ENCODE results near the gene C1QTNF8. TPM values are rescaled to one million over a fixed set of nuclear protein-coding genes. Genes with fewer than 3 reads are reported as not detected.

The C1QTNF8 gene
- total and polyA plus RNA-seq, 2 of the 13 experiments (the other 11 are each of a cell fraction or from before 2014, with no cell fraction given), result 0.09 TPM; not detected in 1

GRCh38 chr16:1040346-1040745, 55.7 kb downstream of the C1QTNF8 start (continued):
- TF ChIP-seq PITX1 (CRISPR knock-in tag; IDR thresholded peaks at IDR 0.05) (no peak), ZNF768 (CRISPR knock-in tag; IDR thresholded peaks at IDR 0.05) (no peak), GATAD2A (CRISPR knock-in tag; IDR thresholded peaks at IDR 0.05) (no peak), ZNF713 (CRISPR knock-in tag; IDR thresholded peaks at IDR 0.05) (no peak), ZNF30 (CRISPR knock-in tag; IDR thresholded peaks at IDR 0.05) (no peak)

GRCh38 chr16:1039762-1040161, 56.3 kb downstream of the C1QTNF8 start:
- Histone ChIP-seq H3K27me3 (ENCODE audit: control insufficient read depth in 1 of 2, insufficient read depth in 2 of 2, low read length in 2 of 2) (peaks cover 13 to 55% of the 10 kb centered on the region in 2 experiments), H3K27ac (ENCODE audit: extremely low read length, insufficient read depth, low read length) (no peak overlapping the region), H3K4me3 (replicated peaks in 1 of 3; ENCODE audit: insufficient read depth in 1 of 3, low read depth in 2 of 3, low read length in 3 of 3) (no peak overlapping the region), H4K20me1 (ENCODE audit: insufficient read depth, low read length) (no peaks in the 10 kb centered on the region), H3K4me2 (ENCODE audit: low read depth, low read length) (no peak overlapping the region), H3K79me2 (ENCODE audit: insufficient read depth, low read length) (no peaks in the 10 kb centered on the region), H2AFZ (ENCODE audit: low read length) (no peak overlapping the region), H3K9me3 (ENCODE audit: low read length) (no peaks in the 10 kb centered on the region), H3K4me1 (ENCODE audit: insufficient read depth, low read length) (no peaks in the 10 kb centered on the region), H3K9ac (ENCODE audit: insufficient read depth, low read depth, low read length) (no peak overlapping the region), H3K36me3 (replicated peaks in 1 of 2; ENCODE audit: control insufficient read depth in 1 of 2, insufficient read depth in 2 of 2, low read length in 2 of 2) (no peaks in the 10 kb centered on the region)
- no peak for ATAC-seq
- intact Hi-C loops (cut with micrococcal nuclease; ENCODE audit: unreplicated experiment) (no loop called here), in situ Hi-C loops (cut with HindIII; ENCODE audit: extremely low pct_ligation_motif_present, low pct_unique_long_range_greater_than_20kb) (no loop called here)
- FAIRE-seq, result no peak
- 24% methylated on average over 11 of the region's 11 CpGs for WGBS (ENCODE audit: low lambda C conversion rate)
- ChIA-PET CTCF (ENCODE audit: low intra/inter-chr PET ratio, low total read pairs) (no interaction called here), POLR2A (no interaction called here)
- no peak for DNase-seq (ENCODE audit: low spot score)
- BruUV-seq (replicated peaks), result no TSS peak
- TF ChIP-seq ZNF382 (CRISPR knock-in tag; IDR thresholded peaks at IDR 0.05; ENCODE audit: borderline replicate concordance), result no peak
- TF ChIP-seq ZNF430 (CRISPR knock-in tag; IDR thresholded peaks at IDR 0.05), result no peak
- peak; percentile 83 for TF ChIP-seq ZNF768 (CRISPR knock-in tag; IDR thresholded peaks at IDR 0.05)
- TF ChIP-seq CC2D1A (CRISPR knock-in tag; IDR thresholded peaks at IDR 0.05), result no peak

GRCh38 chr16:1038932-1039331, 57.1 kb downstream of the C1QTNF8 start:
- H3K9ac ChIP-seq (ENCODE audit: insufficient read depth, low read depth, low read length), result no peak overlapping the region
- no TSS peak for BruUV-seq (replicated peaks)
- TF ChIP-seq ZNF841 (CRISPR knock-in tag; IDR thresholded peaks at IDR 0.05; ENCODE audit: borderline replicate concordance), result no peak
- TF ChIP-seq EZH2 (conservative IDR thresholded peaks at IDR 0.05; ENCODE audit: low read depth, low read length), result no peak
- TF ChIP-seq XRCC5 (optimal IDR thresholded peaks at IDR 0.05; ENCODE audit: low read length), result no peak
- TF ChIP-seq RFX5 (IDR thresholded peaks at IDR 0.05; ENCODE audit: low read depth, low read length), result no peak
- TF ChIP-seq ZNF615 (CRISPR knock-in tag; IDR thresholded peaks at IDR 0.05; ENCODE audit: borderline replicate concordance), result no peak
- no peak for TF ChIP-seq PHF8 (CRISPR knock-in tag; IDR thresholded peaks at IDR 0.05)
- no peak for TF ChIP-seq NFE2L1 (CRISPR knock-in tag; IDR thresholded peaks at IDR 0.05; ENCODE audit: borderline replicate concordance)
- TF ChIP-seq ZNF260 (CRISPR knock-in tag; IDR thresholded peaks at IDR 0.05; ENCODE audit: borderline replicate concordance, low read depth), result no peak
- no peak for TF ChIP-seq BATF2 (CRISPR knock-in tag; IDR thresholded peaks at IDR 0.05)
- H2AFZ ChIP-seq (ENCODE audit: low read length), result no peak overlapping the region
- no peak overlapping the region for H3K27ac ChIP-seq (ENCODE audit: extremely low read length, insufficient read depth, low read length)
- no peak for DNase-seq (ENCODE audit: low spot score)
- H3K4me2 ChIP-seq (ENCODE audit: low read depth, low read length), result no peak overlapping the region
- POLR2A ChIA-PET, result no interaction called here
- no peak for ATAC-seq
- in situ Hi-C loops (cut with HindIII; ENCODE audit: extremely low pct_ligation_motif_present, low pct_unique_long_range_greater_than_20kb), result no loop called here
- CTCF ChIA-PET (ENCODE audit: low intra/inter-chr PET ratio, low total read pairs), result no interaction called here
- no peaks in the 10 kb centered on the region for H4K20me1 ChIP-seq (ENCODE audit: insufficient read depth, low read length)
- no peaks in the 10 kb centered on the region for H3K4me1 ChIP-seq (ENCODE audit: insufficient read depth, low read length)
- 15% methylated on average over 5 of the region's 12 CpGs for WGBS (ENCODE audit: low lambda C conversion rate)
- no peak for FAIRE-seq
- intact Hi-C loops (cut with micrococcal nuclease; ENCODE audit: unreplicated experiment), result no loop called here
- no peak overlapping the region for H3K4me3 ChIP-seq (replicated peaks in 1 of 3; ENCODE audit: insufficient read depth in 1 of 3, low read depth in 2 of 3, low read length in 3 of 3)
- peaks cover 13 to 50% of the 10 kb centered on the region in 2 experiments for H3K27me3 ChIP-seq (ENCODE audit: control insufficient read depth in 1 of 2, insufficient read depth in 2 of 2, low read length in 2 of 2)
- H3K79me2 ChIP-seq (ENCODE audit: insufficient read depth, low read length), result no peaks in the 10 kb centered on the region
- no peaks in the 10 kb centered on the region for H3K9me3 ChIP-seq (ENCODE audit: low read length)
- no peaks in the 10 kb centered on the region for H3K36me3 ChIP-seq (replicated peaks in 1 of 2; ENCODE audit: control insufficient read depth in 1 of 2, insufficient read depth in 2 of 2, low read length in 2 of 2)
